Loucy (cell line): ENCODE results near the gene HSD11B2.

Experiments
- H2AFZ ChIP-seq: fragments of 200-600 bp; sonication (generic); 2 replicates; pipeline ENCODE4 v1.6.0; 2016; ENCODE audit warnings: antibody characterized with exemption, mild to moderate bottlenecking, low read length, moderate library complexity
- H3F3A ChIP-seq: fragments of 200-600 bp; 2 replicates; pipeline ENCODE4 v1.6.0; 2016; ENCODE audit warnings: antibody characterized with exemption, low read depth, mild to moderate bottlenecking
- H3K27me3 ChIP-seq: fragments of 200-600 bp; sonication (generic); 2 replicates; pipeline ENCODE4 v1.6.1; 2014; ENCODE audit warnings: low read length, mild to moderate bottlenecking; ENCODE audit not compliant: insufficient read depth, poor library complexity, severe bottlenecking
- H3K36me3 ChIP-seq: fragments of 200-600 bp; sonication (generic); 2 replicates; pipeline ENCODE4 v1.6.1; 2016; ENCODE audit warnings: low read length; ENCODE audit not compliant: insufficient read depth
- H3K4me1 ChIP-seq: fragments of 200-600 bp; sonication (generic); 2 replicates; pipeline ENCODE4 v1.5.1; 2014; ENCODE audit warnings: low read length, mild to moderate bottlenecking; ENCODE audit not compliant: insufficient read depth, poor library complexity, severe bottlenecking
- H3K4me2 ChIP-seq: fragments of 200-600 bp; sonication (generic); 2 replicates; pipeline ENCODE4 v1.6.0; 2014; ENCODE audit warnings: antibody characterized with exemption, low read length, low read depth, mild to moderate bottlenecking; ENCODE audit not compliant: poor library complexity, severe bottlenecking
- H3K4me3 ChIP-seq: fragments of 200-600 bp; sonication (generic); 2 replicates; pipeline ENCODE4 v1.5.1; 2014; ENCODE audit warnings: low read length, mild to moderate bottlenecking, mixed read lengths; ENCODE audit not compliant: poor library complexity, severe bottlenecking
- H3K79me2 ChIP-seq: fragments of 200-600 bp; sonication (generic); 2 replicates; pipeline ENCODE4 v1.6.1; 2014; ENCODE audit warnings: low read length; ENCODE audit not compliant: insufficient read depth
- H3K9ac ChIP-seq: fragments of 200-600 bp; sonication (generic); 2 replicates; pipeline ENCODE4 v1.6.0; 2014; ENCODE audit warnings: mild to moderate bottlenecking, low read depth, low read length, moderate library complexity; ENCODE audit not compliant: poor library complexity, severe bottlenecking
- H3K9me2 ChIP-seq: fragments of 200-600 bp; sonication (generic); replicated peaks from 2 replicates; pipeline ENCODE4 v1.6.1; 2016; ENCODE audit warnings: low read depth, low read length, mixed read lengths
- H3K9me3 ChIP-seq: fragments of 200-600 bp; sonication (generic); 2 replicates; pipeline ENCODE4 v1.6.1; 2014; ENCODE audit warnings: mild to moderate bottlenecking, antibody characterized with exemption, low read length, low read depth; ENCODE audit not compliant: insufficient read depth
- H4K20me1 ChIP-seq: fragments of 200-600 bp; sonication (generic); 2 replicates; pipeline ENCODE4 v1.6.0; 2014; ENCODE audit warnings: antibody characterized with exemption, low read length, mild to moderate bottlenecking; ENCODE audit not compliant: insufficient read depth, poor library complexity, severe bottlenecking
- CTCF ChIP-seq: fragments of 200-600 bp; sonication (generic); conservative IDR thresholded peaks from 2 replicates; pipeline ENCODE4 v1.5.1; 2014; ENCODE audit warnings: mild to moderate bottlenecking, antibody characterized with exemption, low read length
- EZH2phosphoT487 ChIP-seq: fragments of 200-600 bp; IDR thresholded peaks from 2 replicates; pipeline ENCODE4 v1.6.1; 2018; ENCODE audit warnings: antibody characterized with exemption, mild to moderate bottlenecking, moderate library complexity, borderline replicate concordance

The HSD11B2 gene

GRCh38 chr16:67449739-67450138 is 18.8 kb downstream of the HSD11B2 start:
- no peaks in the 10 kb centered on the region for H3K27me3 ChIP-seq
- H3K36me3 ChIP-seq, result peaks cover 7% of the 10 kb centered on the region; the same call in 1 of the 2 replicates
- H4K20me1 ChIP-seq, result no peaks in the 10 kb centered on the region
- no peaks in the 10 kb centered on the region for H3K4me1 ChIP-seq
- no peaks in the 10 kb centered on the region for H3K9me2 ChIP-seq
- H3K4me2 ChIP-seq, result no peak overlapping the region
- H3F3A ChIP-seq, result no peaks in the 10 kb centered on the region
- H3K4me3 ChIP-seq, result no peak overlapping the region
- no peaks in the 10 kb centered on the region for H3K9me3 ChIP-seq
- no peak overlapping the region for H2AFZ ChIP-seq
- TF ChIP-seq CTCF, result no peak
- H3K79me2 ChIP-seq, result no peaks in the 10 kb centered on the region
- no peak overlapping the region for H3K9ac ChIP-seq

- no peaks in the 10 kb centered on the region for H3F3A ChIP-seq
- no peaks in the 10 kb centered on the region for H3K9me3 ChIP-seq
- no peak overlapping the region for H2AFZ ChIP-seq
- no peaks in the 10 kb centered on the region for H3K27me3 ChIP-seq
- no peak overlapping the region for H3K4me2 ChIP-seq
- H4K20me1 ChIP-seq, result no peaks in the 10 kb centered on the region
- TF ChIP-seq CTCF (no peak), EZH2phosphoT487 (no peak)
- H3K79me2 ChIP-seq, result no peaks in the 10 kb centered on the region
- peaks cover 7% of the 10 kb centered on the region; the same call in 1 of the 2 replicates for H3K36me3 ChIP-seq
- no peaks in the 10 kb centered on the region for H3K9me2 ChIP-seq
- no peak overlapping the region for H3K4me3 ChIP-seq
- H3K4me1 ChIP-seq, result no peaks in the 10 kb centered on the region
- H3K9ac ChIP-seq, result no peak overlapping the region
Observed at GRCh38 chr16:67451061-67451703, 20.3 kb downstream of the HSD11B2 start.

GRCh38 chr16:67451704-67452435 is 20.9 kb downstream of the HSD11B2 start:
- peaks cover 7% of the 10 kb centered on the region; the same call in 1 of the 2 replicates for H3K36me3 ChIP-seq
- TF ChIP-seq EZH2phosphoT487, result no peak
- no peak for TF ChIP-seq CTCF
- no peak overlapping the region for H2AFZ ChIP-seq
- H3K9me3 ChIP-seq, result no peaks in the 10 kb centered on the region
- no peaks in the 10 kb centered on the region for H3K4me1 ChIP-seq
- H3K9me2 ChIP-seq, result no peaks in the 10 kb centered on the region
- H3K27me3 ChIP-seq, result no peaks in the 10 kb centered on the region
- H3K4me3 ChIP-seq, result no peak overlapping the region
- no peak overlapping the region for H3K4me2 ChIP-seq
- no peaks in the 10 kb centered on the region for H4K20me1 ChIP-seq
- H3F3A ChIP-seq, result no peaks in the 10 kb centered on the region
- H3K9ac ChIP-seq, result no peak overlapping the region
- no peaks in the 10 kb centered on the region for H3K79me2 ChIP-seq
